ENCODE measurements around the gene RASAL3.

Gene RASAL3

DNA sequence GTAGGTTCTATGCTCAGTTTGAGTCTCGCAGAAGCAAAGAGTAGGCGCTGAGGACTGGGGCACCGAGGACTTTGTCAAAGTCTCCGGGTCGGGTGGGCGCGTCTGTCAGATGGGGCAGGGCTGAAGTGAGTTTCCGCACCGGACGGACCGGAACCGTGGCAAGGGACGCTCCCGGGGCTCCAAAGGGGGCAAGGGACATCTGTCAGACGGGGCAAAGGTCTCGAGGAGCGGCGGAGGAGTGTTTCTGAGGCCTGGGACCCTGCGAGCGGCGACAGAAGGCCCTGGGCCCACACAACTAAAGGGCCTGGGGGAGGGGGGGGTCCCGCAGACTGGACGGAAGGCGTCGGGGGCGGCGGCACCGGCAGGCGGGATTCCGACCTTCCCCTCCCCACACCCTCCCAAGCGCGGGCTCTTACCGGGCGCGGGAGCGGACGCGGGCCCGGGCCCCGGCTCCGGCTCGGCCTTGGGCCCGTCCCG is 32.3 kb downstream of the RASAL3 start:
- DNase-seq (ENCODE audit: low read depth) = no peak
- TF ChIP-seq, protein P1, sequence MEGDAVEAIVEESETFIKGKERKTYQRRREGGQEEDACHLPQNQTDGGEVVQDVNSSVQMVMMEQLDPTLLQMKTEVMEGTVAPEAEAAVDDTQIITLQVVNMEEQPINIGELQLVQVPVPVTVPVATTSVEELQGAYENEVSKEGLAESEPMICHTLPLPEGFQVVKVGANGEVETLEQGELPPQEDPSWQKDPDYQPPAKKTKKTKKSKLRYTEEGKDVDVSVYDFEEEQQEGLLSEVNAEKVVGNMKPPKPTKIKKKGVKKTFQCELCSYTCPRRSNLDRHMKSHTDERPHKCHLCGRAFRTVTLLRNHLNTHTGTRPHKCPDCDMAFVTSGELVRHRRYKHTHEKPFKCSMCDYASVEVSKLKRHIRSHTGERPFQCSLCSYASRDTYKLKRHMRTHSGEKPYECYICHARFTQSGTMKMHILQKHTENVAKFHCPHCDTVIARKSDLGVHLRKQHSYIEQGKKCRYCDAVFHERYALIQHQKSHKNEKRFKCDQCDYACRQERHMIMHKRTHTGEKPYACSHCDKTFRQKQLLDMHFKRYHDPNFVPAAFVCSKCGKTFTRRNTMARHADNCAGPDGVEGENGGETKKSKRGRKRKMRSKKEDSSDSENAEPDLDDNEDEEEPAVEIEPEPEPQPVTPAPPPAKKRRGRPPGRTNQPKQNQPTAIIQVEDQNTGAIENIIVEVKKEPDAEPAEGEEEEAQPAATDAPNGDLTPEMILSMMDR (IDR thresholded peaks at IDR 0.05; ENCODE audit: insufficient read depth, low read depth, low read length, missing control alignments) = no peak
- H3K4me3 ChIP-seq (ENCODE audit: low read depth, low read length) = peak overlapping the region; percentile 95

DNA sequence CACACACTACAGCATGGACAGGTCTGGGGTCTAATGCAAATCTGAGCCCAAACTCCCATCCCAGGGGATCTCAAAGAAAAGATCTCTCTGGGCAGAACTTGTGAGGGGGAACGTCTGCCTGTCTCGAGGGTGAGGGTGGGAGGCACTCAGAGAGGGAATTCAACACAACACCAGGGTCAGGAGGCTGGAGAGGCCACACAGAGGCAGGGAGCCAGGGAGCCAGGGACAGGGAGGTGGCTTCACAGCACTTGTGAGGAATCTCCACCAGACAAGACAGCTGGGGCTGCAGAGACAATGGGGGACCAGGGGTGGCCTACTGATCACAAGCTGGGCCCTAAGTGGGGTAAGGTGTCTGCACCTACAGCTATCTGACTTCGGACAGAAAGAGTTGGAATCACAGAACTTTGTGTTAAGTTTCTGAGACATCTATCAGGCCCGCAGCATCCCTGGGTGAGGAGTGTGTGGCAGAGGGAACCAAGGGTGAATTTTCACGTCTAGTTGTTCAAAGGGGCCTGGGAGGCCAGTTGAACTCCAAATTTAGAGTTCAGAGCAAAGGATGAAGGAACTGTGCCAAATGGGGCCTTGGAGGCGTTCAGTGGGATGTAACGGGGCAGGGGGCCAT is 32.8 kb downstream of the RASAL3 start:
- TF ChIP-seq, protein P1 (IDR thresholded peaks at IDR 0.05; ENCODE audit: insufficient read depth, low read depth, low read length, missing control alignments) = no peak
- DNase-seq (ENCODE audit: low read depth) = no peak
- peak overlapping the region; percentile 95 for H3K4me3 ChIP-seq (ENCODE audit: low read depth, low read length)

DNA sequence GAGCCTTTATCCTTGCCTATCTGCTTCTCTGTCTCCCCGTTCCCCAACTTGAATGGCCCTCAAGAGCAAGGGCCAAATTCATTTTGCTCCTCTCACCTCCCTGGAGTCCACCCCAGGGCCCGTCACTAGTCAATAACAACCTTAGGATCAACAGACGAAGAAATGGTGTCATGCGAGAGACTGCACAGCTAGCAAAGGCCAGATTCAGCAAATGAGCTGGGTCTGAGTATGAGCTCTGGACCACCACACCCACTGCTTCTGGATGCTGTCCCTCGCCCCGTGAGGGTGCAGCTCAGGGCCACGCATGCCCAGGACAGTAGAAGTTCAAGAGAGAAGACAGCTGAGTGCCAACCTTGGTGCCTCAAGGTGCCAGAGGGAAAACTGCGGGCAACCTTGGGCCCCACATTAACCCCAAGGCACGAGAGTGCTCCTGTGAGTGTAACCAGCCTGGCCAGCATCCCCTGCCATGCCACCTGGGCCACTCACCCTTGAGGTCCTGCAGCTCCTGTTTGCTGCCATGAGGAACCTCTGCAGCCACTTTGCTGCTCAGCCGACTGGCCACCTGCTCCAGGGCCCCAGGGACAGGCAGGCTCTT is 33.7 kb downstream of the RASAL3 start:
- no peak overlapping the region for H3K4me3 ChIP-seq (ENCODE audit: low read depth, low read length)
- no peak for DNase-seq (ENCODE audit: low read depth)

DNA sequence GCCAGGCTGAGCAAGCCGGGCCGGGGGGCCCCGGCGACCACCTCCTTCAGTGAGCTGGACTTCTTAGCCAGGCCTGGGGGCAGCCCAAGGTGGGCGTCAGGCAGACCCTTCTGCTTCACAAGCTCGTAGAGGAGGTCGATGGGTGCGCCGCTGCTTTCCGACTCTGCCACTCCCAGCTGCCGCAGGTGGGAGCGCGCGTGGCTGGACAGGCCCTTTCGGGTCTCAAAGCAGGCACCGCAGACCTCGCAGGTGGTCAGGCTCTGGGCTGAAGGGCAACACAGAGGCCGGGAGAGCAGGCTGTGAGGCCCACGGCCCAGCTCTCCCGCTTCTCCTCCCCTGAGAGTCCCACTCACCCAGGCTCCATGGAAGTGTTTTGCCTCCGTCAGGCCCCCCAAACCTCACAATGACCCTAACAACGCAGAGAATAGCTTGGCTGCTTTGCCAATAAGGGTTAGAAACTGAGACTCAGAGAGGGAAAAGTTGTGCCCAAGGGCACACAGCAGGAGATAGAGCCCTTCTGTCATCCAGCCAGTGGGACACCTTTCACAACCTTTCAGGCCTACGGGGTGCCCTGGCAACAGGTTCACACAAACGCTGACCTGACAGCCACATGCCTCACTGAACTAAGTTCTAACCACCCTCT is 34.4 kb downstream of the RASAL3 start:
- TF ChIP-seq, protein P1 (IDR thresholded peaks at IDR 0.05; ENCODE audit: insufficient read depth, low read depth, low read length, missing control alignments) = no peak
- H3K4me3 ChIP-seq (ENCODE audit: low read depth, low read length) = no peak overlapping the region

More for the DNA sequence above, 33.7 kb downstream of the RASAL3 start:
- TF ChIP-seq, protein P1 (IDR thresholded peaks at IDR 0.05; ENCODE audit: insufficient read depth, low read depth, low read length, missing control alignments) = no peak

DNA sequence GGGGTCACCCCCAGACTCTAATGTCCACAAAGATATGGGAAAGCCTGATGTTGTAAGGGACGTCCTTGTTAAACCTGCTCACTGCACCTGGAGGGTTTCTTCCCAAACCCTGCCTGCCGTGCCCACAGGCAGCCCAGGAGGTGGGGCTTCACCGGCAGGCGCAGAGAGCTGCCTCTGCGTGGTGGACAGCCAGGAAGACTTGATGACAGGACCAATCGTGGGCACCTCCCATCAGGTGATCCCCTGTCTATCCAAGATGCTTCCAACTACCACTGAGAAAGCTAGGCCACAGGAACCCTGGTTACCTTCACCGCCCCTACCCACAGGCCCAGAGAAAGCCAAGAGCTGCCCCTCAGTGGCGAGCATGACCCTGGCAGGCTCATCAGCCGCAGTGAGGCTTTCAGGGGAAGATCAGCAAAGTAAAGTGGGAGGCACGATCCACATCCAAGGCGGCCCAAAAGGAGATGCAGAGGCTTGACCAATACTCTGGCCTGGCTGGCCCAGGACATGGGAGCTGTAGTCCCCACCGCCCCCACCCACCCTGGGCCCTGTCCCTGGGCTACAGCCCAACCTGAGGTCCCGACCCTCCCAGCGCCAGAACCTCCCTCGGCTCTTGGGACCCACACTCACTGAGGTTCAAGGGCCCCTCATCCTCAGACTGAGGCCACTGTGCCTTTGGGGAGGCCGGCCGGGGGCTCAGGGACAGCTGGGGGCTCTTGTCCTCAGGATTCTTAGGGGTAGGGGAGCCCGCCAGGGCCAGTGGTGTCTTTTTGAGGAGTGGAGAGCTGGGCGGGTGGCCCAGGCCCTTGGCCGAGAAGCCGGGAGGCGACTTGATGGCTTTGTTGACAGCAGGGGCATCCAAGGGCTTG is 35.2 kb downstream of the RASAL3 start:
- TF ChIP-seq, protein P1 (IDR thresholded peaks at IDR 0.05; ENCODE audit: insufficient read depth, low read depth, low read length, missing control alignments) = no peak
- DNase-seq (ENCODE audit: low read depth) = no peak

More for the DNA sequence above, 34.4 kb downstream of the RASAL3 start:
- no peak for DNase-seq (ENCODE audit: low read depth)

DNA sequence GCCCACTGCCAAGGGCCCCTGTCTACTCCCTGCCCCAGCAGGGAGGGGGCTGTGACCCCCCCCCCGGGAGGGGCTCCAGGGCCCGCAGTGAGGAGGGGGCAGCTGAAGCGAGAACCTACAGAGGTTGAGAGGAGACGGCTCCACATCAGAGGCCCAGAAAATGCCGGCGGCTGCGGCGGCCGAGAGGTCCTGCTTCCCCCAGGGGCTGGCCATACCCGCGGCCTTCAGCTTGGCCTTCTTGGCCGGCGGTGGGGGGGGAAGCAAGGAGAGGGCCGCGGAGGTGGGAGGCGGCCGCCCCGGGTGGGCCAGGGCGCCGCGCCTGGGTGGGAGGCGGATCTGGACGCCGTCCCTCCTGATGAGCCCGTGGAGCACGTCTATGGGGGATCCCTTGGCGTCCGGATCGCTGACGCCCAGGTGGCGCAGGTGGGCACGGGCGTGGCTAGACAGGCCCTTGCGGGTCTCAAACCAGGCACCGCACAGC is 36.3 kb downstream of the RASAL3 start:
- no peak for DNase-seq (ENCODE audit: low read depth)
- TF ChIP-seq, protein P1 (IDR thresholded peaks at IDR 0.05; ENCODE audit: insufficient read depth, low read depth, low read length, missing control alignments) = no peak
- no peak overlapping the region for H3K4me3 ChIP-seq (ENCODE audit: low read depth, low read length)

More for the DNA sequence above, 35.2 kb downstream of the RASAL3 start:
- no peak overlapping the region for H3K4me3 ChIP-seq (ENCODE audit: low read depth, low read length)
